GM18502 (cell line): Measurements from ENCODE around the gene SLC7A4.
"Not testable (repeated sequence)": the region's sequence is repeated elsewhere in the genome, so short reads cannot be mapped to it uniquely, and the experiment has no call there.

ENCODE experiments used
- ATAC-seq: cut with Tn5 transposase; IDR thresholded peaks from one replicate; pipeline ENCODE4 v1.9.1; 2021; ENCODE audit warnings: mild to moderate bottlenecking; ENCODE audit not compliant: unreplicated experiment, poor library complexity

SLC7A4 gene, protein sequence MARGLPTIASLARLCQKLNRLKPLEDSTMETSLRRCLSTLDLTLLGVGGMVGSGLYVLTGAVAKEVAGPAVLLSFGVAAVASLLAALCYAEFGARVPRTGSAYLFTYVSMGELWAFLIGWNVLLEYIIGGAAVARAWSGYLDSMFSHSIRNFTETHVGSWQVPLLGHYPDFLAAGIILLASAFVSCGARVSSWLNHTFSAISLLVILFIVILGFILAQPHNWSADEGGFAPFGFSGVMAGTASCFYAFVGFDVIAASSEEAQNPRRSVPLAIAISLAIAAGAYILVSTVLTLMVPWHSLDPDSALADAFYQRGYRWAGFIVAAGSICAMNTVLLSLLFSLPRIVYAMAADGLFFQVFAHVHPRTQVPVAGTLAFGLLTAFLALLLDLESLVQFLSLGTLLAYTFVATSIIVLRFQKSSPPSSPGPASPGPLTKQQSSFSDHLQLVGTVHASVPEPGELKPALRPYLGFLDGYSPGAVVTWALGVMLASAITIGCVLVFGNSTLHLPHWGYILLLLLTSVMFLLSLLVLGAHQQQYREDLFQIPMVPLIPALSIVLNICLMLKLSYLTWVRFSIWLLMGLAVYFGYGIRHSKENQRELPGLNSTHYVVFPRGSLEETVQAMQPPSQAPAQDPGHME

DNA sequence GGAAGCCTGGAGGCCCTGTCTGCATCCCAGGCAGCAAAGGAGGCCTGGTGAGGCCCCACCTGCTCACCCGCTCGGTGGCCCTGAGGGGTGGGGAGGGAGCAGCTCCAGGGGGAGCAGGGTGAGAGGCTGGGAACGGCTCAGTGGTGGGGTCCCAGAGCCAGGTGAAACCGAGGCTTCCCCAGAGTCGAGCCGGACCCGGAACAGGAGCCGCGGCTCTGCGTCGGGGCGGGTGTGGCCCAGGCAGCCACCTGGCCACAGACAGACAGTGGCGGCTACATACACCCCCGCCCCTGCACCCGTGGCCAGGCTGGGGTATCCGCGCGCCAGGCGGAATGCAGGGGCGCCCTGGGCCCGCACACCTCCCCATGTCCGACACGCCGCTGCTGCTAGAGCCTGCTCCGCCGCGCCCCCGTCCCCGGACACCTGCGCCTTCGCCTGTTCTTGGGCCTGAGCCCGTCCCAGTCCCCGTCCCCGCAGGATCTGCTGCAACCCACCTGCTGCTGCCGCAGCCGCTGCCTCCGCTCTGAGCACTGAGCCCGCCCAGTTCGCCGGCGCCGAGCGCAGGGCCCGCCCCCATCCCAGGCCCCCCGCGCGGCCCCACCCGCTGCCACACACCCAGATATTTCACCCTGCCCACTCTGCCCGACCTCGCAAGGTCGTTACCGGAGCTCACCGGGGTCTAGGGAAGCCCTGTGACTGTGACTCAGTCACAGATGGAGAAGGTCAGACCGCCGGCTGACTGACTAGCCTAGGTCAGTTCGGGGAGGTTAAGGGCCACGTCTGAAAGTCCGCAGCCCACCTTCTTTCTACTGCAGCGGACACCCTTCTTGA lies at the start of gene SLC7A4:
SLC7A4 (minus strand) TSS at position 525 of the 831 bp plus-strand sequence. CDS start 749 bp downstream, outside the sequence.
- ATAC-seq: no peak

DNA sequence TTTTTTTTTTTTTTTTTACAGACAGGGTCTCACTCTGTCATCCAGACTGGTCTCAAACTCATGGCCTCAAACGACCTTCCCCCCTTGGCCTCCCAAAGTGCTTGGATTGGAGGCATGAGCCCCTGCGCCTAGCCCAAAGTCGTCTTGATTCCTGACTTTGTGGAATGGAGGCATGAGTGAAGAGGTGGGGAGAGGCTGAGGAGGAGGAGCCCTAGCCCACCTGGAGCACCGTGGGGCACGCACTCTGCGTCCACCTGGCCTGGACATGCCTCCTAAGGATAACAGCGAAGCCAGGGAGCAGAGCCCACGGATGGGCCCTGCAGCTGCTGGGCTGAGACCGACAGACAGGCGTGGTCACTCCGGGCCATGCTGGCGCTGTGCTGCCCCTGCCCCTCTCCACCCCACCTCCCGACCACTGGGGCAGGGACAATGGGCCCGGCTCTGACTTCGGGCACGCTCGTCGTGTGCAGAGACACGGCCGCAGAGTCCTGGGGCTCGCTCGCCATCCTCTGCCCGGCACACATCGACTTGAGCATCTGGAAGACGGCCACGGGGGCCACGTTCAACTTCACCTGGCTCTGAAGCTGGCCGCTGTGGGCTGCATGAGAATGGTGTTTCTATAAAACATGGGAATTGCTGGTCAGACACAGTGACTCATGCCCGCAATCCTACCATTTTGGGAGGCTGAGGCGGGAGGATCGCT lies 48.2 kb upstream of the SLC7A4 start:
- ATAC-seq: no peak

DNA sequence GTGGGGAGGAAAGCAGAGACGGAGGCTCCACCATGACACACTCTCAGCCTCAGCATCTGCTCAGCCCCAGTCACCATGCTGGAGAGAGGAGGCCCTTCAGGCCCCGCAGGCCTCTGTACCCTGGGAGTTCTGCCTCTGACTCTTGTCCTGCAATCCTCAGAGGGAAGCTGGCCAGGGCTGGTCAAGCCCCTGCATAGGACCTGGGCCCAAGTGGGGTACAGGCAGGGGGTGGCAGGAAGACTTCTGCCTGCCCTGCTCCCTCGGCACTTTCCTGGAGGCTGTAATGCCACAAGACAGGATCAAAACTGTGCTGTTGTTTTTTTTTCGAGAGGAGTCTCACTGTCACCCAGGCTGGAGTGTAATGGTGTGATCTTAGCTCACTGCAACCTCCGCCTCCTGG lies 47.1 kb upstream of the SLC7A4 start:
- no peak for ATAC-seq

DNA sequence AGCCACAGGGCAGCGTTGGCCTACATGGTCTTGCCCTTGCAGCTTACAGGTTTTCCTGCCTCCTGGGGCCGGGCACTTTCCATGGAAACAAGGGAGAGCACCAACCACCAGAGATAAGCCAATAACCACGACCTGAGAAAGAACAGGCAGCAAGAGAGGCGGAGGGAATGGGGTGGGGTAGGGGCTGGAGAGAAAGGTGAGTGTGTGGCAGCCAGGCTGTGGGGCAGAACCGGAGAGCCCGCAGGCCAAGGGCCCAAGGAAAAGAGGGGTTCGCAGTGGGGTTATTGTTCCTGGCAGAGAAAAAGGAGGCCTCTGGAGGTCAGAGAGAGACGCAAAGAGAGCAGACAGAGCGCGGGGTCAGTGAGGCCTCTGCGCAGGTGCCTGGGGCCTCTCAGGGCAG lies 46.6 kb upstream of the SLC7A4 start:
- ATAC-seq: no peak

DNA sequence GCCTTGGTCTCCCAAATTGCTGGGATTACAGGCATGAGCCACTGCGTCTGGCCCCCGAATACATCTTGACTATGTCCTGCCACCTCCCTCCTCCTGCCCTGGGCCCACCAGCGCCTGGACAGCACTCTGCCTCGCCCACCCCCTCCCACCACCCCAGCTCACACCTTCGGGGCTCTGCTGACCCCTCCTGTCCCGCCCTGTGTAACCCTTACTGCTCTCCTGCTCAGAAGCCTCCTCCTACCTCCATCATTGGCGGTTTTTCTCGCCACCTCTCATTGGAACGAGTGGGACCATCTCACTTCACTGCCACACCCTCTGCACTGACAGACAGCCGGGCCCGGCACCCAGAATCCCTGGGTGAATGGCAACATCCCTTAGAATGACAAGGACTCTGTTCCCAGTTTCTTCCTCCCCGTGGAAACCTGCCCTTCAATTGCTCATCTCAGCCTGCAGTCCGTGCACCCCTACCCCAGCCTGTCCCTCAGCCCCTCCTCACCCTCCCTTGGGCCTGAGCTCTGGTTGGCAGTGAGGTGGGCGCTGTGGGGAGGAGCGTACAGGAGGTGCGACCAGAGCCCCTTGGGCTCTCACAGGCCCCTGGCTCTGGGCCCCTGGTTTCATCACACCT lies 45.6 kb upstream of the SLC7A4 start:
- no peak for ATAC-seq

DNA sequence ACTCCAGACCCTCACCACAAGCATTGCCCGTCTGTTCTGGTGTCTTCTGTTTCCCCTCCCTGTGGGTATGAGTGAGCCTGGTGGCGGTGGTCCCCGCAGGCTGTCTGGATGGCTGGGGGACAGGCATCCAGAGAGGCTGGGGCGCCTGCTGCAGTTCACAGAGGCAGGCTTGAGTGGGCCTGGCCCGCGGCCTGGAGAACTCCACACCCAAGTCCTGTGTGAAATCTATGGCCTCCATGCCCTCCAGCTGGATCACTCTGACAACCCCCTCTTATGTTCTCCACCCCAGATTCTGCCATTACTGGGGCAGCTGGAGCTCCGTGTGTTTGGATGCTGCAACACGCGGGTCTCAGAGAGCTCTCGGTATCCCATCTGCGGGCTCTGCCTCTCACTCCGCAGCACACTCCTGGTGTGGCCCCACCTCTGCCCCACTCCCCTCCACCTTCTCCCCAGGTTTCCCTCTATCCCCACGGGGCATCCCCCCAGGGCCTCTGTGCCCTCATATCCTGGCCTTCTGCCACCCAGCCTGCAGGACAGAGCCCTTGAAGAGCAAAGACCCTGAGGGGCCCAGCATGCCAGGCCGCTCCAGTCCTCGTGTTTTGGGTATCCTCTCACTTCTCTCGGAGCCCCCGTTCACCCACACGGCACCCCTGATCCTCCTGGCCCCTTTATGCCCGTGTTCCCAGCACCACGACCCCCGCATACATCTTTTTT lies 44.7 kb upstream of the SLC7A4 start:
- no peak for ATAC-seq

DNA sequence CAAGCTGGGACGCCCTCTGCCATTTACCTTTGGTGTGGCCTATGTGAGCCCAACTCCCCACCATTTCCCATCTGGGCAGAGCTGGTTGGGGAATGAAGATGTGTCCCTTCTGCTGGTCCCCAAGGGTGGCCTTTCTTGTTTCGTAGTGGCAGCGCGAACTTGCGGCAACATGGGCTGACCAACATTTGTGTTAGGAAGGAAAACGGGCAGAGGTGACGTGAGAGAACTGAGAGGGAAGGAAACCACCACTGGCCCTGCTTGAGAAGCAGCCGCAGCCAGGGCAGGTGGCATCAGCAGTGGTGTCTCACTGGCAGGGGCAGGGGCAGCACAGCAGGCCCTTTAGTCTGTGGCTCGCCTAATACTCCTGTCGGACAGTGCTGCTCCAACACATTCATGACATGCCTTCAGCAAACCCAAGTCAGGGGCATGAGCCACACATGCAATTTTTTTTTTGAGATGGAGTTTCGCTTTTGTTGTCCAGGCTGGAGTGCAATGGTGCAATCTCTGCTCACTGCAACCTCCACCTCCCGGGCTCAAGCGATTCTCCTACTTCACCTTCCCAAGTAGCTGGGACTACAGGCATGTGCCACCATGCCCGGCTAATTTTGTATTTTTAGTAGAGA lies 43.3 kb upstream of the SLC7A4 start:
- no peak for ATAC-seq

DNA sequence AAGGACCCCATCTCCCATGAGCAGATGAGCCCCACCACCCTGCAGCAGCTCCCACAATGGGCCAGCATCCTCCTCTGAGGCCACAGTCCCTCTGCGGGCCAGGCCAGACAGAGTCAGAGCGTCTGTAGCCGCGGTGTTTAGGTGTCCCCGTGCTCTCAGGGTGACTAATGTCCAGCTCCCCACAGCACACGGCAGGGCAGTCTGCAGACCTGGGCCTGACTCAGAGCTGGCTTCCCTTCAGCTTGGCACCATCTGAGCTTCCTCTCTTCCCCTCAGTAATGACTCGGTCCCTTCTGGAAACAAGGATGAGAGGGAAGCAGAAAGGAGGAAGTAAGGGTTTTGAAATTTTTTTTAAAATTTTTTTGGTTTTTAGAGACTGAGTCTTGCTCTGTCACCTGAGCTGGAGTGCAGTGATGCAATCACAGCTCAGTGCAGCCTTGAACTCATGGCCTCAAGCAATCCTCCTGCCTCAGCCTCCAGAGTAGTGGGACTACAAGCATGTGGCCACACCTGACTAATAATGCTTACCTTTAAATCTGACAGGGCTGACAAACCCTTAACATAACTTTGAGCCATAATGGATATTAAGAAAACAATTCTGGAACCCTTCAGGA lies 41.8 kb upstream of the SLC7A4 start:
- no peak for ATAC-seq

DNA sequence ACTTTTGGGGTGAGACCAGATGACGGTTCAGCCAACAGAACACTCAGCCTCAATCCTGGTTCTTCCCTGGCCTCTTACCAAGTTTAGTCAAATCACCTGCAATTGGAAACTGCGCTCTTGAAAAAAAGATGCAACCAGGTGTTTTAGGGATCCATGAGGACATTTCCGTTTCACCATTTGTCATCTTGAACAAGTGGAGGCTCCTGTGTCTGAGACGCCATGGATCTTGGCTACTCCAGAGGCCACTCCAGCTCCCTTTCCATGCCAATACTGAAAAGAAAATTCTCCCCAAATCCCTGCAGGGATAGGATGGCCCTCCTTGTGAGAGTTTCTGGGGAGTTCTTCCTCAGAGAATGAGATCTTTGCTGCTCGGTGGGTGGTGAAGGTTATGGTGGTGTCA lies 41.1 kb upstream of the SLC7A4 start:
- no peak for ATAC-seq

DNA sequence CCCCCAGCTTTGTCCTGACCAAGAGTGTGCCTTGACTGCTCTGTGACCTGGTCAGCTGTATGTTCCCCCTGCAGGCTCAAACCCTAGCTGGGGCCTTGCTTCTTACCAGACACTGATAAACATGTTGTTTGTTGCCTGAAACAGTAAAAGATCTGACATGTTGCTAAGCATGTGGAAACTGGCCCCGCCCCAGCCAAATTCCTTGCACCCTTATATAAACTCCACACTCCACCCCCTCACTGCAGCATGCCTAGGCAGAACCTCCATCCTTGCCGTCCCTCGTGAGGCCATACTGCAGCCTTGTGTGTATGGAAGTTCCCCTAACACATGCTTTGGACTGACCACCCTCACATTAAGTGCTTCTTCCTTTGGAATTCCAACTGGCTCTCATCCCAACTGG lies 40.7 kb upstream of the SLC7A4 start:
- no peak for ATAC-seq

DNA sequence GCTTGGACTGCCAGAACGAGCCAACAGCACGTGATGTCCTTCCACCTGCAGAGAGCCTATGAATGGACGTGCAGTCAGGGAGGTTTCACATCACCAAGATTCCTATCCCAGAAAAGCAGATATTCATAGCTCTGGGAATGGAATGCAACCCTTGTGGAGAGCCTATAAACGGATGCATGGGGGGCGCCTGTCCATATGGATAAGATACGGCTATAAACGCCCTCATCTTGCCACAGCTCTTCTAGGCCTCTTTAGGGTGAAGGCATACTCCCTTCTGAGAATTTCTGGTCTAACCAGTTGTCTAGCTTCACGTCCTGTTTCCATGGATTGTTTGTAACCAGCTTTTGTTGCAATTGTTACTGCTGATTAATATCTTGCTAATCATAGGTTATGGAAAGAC lies 39.4 kb upstream of the SLC7A4 start:
- ATAC-seq: not testable (repeated sequence)

DNA sequence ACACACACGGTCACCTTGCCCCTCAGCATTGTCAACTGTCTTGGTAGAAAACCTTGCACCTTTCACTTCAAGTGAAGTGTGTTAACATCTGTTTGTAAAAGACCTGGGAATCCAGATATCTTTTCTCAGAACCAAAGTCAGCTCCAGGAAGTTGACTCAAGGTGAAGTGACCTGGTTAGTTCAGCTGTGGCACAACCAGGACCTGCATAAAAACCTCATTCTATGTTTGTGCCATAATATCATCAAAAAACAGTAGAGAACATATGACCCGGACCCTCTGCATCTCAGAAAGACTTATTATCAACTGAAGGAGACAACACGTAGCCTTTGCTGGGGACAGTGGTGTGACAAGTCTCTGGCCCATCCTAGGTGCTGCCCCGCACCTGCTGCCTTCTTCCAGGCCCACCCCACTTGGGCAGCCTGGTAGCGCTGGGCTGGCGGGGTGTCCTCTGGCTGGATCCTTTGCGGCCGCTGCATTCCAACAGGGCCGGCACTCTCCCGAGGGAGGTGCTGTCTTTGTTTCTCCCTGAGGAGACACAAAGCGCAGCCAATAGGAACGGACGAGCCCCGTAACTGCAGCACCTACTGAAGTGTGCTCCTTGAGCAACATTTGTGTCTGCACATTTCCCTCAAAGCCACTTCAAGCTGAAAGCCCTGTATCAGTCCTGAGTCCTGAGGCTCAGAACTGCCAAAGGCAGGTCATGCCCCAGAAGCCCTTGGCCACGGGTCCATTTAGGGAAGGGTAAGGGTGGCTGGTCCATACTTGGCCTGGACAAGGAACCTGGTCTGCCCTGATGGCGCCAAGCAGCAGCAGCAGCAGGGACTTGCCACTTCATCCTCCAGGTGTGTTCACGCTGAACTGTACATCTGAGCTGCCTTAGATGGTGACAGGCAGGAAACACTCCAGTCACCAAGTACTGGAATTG lies 38.6 kb upstream of the SLC7A4 start:
- no peak for ATAC-seq

DNA sequence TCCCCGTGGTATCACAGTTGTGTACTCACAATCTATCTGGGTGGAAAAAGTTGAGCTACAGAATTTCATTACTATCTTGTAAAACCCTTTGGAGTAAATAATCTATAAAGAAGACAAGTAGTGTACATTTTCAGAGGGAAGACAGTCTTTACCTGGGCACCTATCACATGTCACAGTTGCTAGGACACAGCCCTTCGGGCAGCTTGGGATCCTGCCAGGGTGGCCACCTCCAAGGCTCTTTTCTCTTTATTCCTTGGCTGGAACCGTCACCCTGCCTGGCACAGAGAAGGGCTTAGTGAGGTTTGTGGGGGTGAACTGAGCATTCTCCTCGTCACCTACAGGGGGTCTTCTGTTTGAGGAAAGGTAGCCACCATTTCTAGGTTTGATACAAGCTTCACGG lies 37.0 kb upstream of the SLC7A4 start:
- no peak for ATAC-seq

DNA sequence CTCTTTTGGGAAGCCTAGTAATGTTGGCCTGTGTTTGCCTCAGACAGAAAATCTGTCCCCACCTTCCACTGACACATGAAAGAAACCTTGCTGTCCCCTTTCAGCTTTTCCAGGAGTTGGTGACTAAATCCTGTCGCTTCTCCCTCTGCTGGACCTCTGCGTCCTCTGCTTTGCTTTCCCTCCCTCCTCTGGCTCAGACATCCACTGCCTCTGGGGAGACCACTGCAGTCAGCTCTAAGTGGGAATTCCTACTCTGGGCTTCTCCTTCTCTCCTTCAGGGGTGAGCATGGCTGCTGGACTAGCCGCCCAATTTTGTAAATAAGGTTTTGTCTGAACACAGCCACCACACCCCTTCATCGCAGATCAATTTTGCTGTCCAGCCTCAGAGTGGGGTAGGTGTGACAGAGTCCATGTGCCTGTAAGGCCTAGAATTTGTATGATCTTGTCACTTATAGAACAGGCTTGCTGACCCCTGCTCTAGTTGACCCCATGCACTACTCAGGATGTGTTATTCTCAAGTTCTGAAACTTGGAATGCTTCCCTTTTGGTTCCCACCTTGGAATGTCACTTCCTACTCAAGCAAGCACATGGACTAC lies 36.4 kb upstream of the SLC7A4 start:
- ATAC-seq: no peak

DNA sequence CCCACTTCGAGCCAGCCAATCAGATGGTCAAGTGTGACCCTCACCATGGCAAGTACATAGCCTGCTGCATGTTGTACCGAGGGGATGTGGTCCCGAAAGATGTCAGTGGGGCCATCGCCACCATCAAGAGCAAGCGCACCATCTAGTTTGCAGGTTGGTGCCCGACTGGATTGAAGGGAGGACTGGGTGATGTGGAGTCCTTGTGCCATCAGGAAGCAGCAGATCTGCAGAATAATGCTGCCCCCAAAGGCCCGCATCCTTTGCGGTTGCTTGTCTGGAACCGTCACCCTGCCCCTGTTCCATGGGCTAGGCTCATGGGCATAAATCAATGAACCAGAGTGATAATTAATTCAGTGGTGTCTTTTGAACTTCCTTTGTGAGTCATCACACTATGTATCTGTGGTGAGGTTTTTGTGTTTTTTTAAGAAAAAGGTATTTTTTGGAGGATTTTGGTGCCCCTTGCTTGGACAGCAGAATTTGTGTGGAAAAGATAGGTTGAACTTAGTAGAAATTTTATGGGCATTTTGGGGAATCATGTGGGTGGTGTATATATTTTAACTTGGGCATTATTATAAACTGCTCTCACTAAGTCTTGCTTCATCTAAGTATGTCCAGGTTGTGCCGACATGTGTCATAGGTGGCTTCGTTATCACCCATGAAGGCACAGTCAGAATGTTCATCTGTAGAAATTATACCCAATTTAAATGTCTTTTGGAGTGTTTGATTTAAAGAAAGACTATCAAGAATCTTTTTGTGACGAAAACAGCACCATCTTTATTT lies 35.7 kb upstream of the SLC7A4 start:
- no peak for ATAC-seq
